OCI-LY3 (cell line): Measurements from ENCODE around the gene FIG4.

ENCODE experiments used
- H2AFZ ChIP-seq: fragments of 200-600, 300-600 bp; shearing (Covaris generic); 2 replicates; pipeline ENCODE4 v1.6.0; 2014; ENCODE audit warnings: antibody characterized with exemption, low read depth, low read length
- H3K27ac ChIP-seq: fragments of 200-600, 300-600 bp; sonication (generic); 2 replicates; pipeline ENCODE4 v1.5.1; 2014; ENCODE audit warnings: mild to moderate bottlenecking, low read length, moderate library complexity, mixed read lengths
- H3K27me3 ChIP-seq: fragments of 200-600, 300-600 bp; sonication (generic); 2 replicates; pipeline ENCODE4 v1.6.1; 2014; ENCODE audit warnings: low read depth, low read length, mixed read lengths
- H3K36me3 ChIP-seq: fragments of 200-600, 300-600 bp; sonication (generic); replicated peaks from 2 replicates; pipeline ENCODE3; 2014; ENCODE audit warnings: low read depth, low read length, mixed read lengths
- H3K4me1 ChIP-seq: fragments of 300-600, 200-600 bp; sonication (generic); 2 replicates; pipeline ENCODE4 v1.6.1; 2014; ENCODE audit warnings: low read length, mixed read lengths
- H3K4me2 ChIP-seq: fragments of 200-600, 300-600 bp; sonication (generic); 2 replicates; pipeline ENCODE4 v1.6.1; 2014; ENCODE audit warnings: low read length, mixed read lengths
- H3K4me3 ChIP-seq: fragments of 300-600, 200-600 bp; sonication (generic); 2 replicates; pipeline ENCODE4 v1.5.1; 2014; ENCODE audit warnings: antibody characterized with exemption, mild to moderate bottlenecking, low read length, moderate library complexity
- H3K79me2 ChIP-seq: fragments of 300-600, 200-600 bp; shearing (Covaris generic); 2 replicates; pipeline ENCODE4 v1.6.1; 2014; ENCODE audit warnings: mild to moderate bottlenecking, low read length, mixed read lengths
- H3K9ac ChIP-seq: fragments of 300-600, 200-600 bp; shearing (Covaris generic); 2 replicates; pipeline ENCODE4 v1.6.0; 2014; ENCODE audit warnings: mild to moderate bottlenecking, low read length, moderate library complexity
- H3K9me3 ChIP-seq: fragments of 200-600, 300-600 bp; shearing (Covaris generic); 2 replicates; pipeline ENCODE4 v1.6.1; 2014; ENCODE audit warnings: low read length, mixed read lengths; ENCODE audit not compliant: insufficient read depth
- H4K20me1 ChIP-seq: fragments of 200-600, 300-600 bp; sonication (generic); 2 replicates; pipeline ENCODE4 v1.6.1; 2016; ENCODE audit warnings: low read length, mixed read lengths; ENCODE audit not compliant: insufficient read depth
- EZH2phosphoT487 ChIP-seq: fragments of 200-600 bp; shearing (Covaris generic); IDR thresholded peaks from 2 replicates; pipeline ENCODE4 v1.6.1; 2018; ENCODE audit warnings: antibody characterized with exemption, mixed run types, low read depth
- TF ChIP-seq, protein P1 (sequence below): fragments of 200-600, 300-600 bp; sonication (generic); IDR thresholded peaks from 2 replicates; pipeline ENCODE4 v1.5.1; 2014; ENCODE audit warnings: antibody characterized with exemption, low read length, low read depth

FIG4 gene

DNA sequence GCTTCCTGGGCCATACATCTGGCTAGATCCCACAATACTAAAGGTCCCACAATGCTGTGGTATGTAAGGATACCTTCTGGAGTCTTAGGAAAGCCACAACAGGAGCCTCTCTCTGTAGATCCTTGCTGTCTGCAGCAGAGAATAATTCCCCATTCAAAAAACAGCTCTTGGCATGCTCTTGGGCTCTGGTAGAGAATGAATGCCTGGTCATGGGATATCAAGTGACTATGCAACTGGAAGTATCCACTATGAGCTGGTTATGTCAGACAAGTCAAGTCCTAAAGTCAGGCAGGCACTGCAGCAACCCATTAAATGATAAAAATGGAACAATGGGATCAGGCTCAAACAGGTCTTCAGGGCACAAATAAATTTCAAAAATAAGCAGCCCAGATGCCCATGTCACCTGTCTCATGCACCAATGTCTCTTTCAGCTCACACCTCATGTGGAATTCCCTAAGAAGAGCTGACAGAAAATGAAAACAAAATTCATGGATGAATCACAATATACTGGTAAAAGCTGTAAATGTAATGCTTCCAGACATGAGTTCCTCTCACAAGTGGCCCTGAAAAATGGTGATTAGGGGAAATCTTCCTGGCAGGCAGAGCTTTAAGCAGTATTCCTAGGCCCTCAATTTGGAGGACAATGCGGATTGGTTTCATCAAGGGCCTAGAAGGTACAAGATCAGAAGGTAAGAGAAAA, 4.4 kb upstream of the FIG4 start:
- peaks cover 9% of the 10 kb centered on the region for H3K4me1 ChIP-seq
- no peaks in the 10 kb centered on the region for H3K9me3 ChIP-seq
- H3K4me3 ChIP-seq, result no peak overlapping the region
- no peaks in the 10 kb centered on the region for H4K20me1 ChIP-seq
- H3K4me2 ChIP-seq, result no peak overlapping the region
- H3K36me3 ChIP-seq, result no peaks in the 10 kb centered on the region
- H3K79me2 ChIP-seq, result peaks cover 5% of the 10 kb centered on the region; the same call in 1 of the 2 replicates
- peaks cover 4% of the 10 kb centered on the region; the same call in 1 of the 2 replicates for H3K27me3 ChIP-seq
- no peak overlapping the region for H3K27ac ChIP-seq
- H2AFZ ChIP-seq, result no peak overlapping the region
- no peak overlapping the region for H3K9ac ChIP-seq
- TF ChIP-seq, protein P1, sequence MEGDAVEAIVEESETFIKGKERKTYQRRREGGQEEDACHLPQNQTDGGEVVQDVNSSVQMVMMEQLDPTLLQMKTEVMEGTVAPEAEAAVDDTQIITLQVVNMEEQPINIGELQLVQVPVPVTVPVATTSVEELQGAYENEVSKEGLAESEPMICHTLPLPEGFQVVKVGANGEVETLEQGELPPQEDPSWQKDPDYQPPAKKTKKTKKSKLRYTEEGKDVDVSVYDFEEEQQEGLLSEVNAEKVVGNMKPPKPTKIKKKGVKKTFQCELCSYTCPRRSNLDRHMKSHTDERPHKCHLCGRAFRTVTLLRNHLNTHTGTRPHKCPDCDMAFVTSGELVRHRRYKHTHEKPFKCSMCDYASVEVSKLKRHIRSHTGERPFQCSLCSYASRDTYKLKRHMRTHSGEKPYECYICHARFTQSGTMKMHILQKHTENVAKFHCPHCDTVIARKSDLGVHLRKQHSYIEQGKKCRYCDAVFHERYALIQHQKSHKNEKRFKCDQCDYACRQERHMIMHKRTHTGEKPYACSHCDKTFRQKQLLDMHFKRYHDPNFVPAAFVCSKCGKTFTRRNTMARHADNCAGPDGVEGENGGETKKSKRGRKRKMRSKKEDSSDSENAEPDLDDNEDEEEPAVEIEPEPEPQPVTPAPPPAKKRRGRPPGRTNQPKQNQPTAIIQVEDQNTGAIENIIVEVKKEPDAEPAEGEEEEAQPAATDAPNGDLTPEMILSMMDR, result no peak
- TF ChIP-seq EZH2phosphoT487, result no peak

DNA sequence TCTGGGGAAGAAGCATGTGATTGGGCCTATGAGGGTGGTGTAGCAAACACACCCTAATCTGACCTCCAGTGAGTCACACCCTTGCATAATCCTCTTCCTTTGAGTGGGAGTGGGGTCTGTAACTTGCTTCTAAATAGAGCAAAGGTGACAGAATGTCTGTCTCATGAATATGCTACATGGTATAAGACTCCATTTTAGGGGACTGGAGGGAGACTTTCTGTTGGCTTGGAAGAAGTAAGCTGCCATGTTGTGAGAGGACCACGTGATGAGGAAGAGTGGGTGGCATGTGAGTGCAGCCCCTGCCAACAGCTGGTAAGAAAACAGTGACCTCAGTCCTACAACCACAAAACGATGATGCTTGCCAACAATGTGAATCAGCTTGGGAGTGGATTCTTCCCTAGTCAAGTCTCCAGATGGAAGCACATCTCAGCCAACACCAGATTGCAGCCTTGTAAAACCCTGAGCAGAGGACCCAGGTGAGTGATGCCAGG, 3.8 kb upstream of the FIG4 start:
- peaks cover 4% of the 10 kb centered on the region; the same call in 1 of the 2 replicates for H3K27me3 ChIP-seq
- H3K36me3 ChIP-seq, result no peaks in the 10 kb centered on the region
- H2AFZ ChIP-seq, result no peak overlapping the region
- H3K79me2 ChIP-seq, result peaks cover 11% of the 10 kb centered on the region
- H3K9ac ChIP-seq, result no peak overlapping the region
- TF ChIP-seq EZH2phosphoT487, result no peak
- no peak overlapping the region for H3K27ac ChIP-seq
- H3K4me3 ChIP-seq, result no peak overlapping the region
- no peaks in the 10 kb centered on the region for H3K9me3 ChIP-seq
- H4K20me1 ChIP-seq, result no peaks in the 10 kb centered on the region
- H3K4me1 ChIP-seq, result peaks cover 12% of the 10 kb centered on the region
- H3K4me2 ChIP-seq, result no peak overlapping the region

DNA sequence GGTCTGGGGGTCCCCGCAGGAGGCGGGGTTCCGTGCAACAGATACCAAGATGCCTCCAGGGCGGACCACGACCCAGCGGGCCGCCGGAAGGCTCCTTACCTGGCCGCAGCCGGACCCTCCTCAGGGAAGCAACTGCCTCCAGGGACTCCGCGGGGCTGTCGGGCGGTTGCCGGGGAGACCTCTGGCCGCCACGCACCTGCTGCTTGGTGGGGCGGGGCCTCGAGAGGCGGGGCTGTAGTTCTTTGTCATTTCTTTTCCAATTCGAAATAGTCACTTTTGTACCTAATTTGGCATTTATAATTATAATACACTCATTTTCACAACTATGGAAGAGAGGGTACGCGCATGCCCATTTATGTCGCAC, 741 bp upstream of the FIG4 start:
- H3K9ac ChIP-seq, result peak overlapping the region; percentile 79
- H3K27me3 ChIP-seq, result peaks cover 4% of the 10 kb centered on the region; the same call in 1 of the 2 replicates
- no peak for TF ChIP-seq EZH2phosphoT487
- TF ChIP-seq, protein P1, result no peak
- H3K79me2 ChIP-seq, result peaks cover 36% of the 10 kb centered on the region
- peaks cover 32% of the 10 kb centered on the region for H3K4me1 ChIP-seq
- H3K36me3 ChIP-seq, result no peaks in the 10 kb centered on the region
- peaks cover 4% of the 10 kb centered on the region; the same call in 1 of the 2 replicates for H4K20me1 ChIP-seq
- H3K4me3 ChIP-seq, result peak overlapping the region; percentile 98
- no peaks in the 10 kb centered on the region for H3K9me3 ChIP-seq
- H3K4me2 ChIP-seq, result peak overlapping the region; percentile 93
- peak overlapping the region; percentile 39 for H3K27ac ChIP-seq
- peak overlapping the region; percentile 92 for H2AFZ ChIP-seq

DNA sequence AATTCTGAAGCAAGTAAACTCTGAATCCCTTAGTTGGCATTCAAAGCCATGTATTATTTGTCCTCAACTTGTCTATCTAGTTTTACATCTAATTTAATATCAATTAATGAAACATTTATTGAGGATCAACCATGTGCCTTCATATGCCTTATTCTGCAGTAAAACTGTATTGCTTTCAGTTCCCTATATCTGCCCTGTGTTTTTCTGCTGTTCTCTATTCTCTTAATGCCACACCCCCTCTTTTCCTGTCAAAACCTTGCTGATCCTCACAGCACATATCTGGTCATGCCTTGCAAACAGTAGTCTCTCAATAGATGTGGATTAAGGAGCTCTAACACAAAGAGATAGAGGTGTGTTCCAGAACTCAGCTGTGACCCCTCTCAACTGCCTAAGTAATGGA, 2.0 kb downstream of the FIG4 start:
- Histone ChIP-seq H2AFZ (no peak overlapping the region), H3K4me1 (peaks cover 32% of the 10 kb centered on the region), H3K36me3 (peaks cover 11% of the 10 kb centered on the region), H3K4me3 (peak overlapping the region; percentile 98), H3K79me2 (peaks cover 42% of the 10 kb centered on the region), H3K9me3 (no peaks in the 10 kb centered on the region), H3K9ac (peak overlapping the region; percentile 75), H3K4me2 (peak overlapping the region; percentile 98), H3K27me3 (peaks cover 4% of the 10 kb centered on the region; the same call in 1 of the 2 replicates), H3K27ac (peak overlapping the region; percentile 88), H4K20me1 (peaks cover 4% of the 10 kb centered on the region; the same call in 1 of the 2 replicates)
- TF ChIP-seq EZH2phosphoT487, result no peak
- TF ChIP-seq, protein P1, result no peak
